ENCODE results near the gene NTN1.
"Not testable (repeated sequence)": the region's sequence is repeated elsewhere in the genome, so short reads cannot be mapped to it uniquely, and the experiment has no call there.

NTN1 gene

GRCh38 chr17:9257630-9257965 is 236.3 kb downstream of the NTN1 start:
- DNase-seq = not testable (repeated sequence)

- DNase-seq = no peak
These were observed 237.1 kb downstream of the NTN1 start for GRCh38 chr17:9258115-9259015.

GRCh38 chr17:9259419-9259818 is 238.1 kb downstream of the NTN1 start:
- DNase-seq = no peak

- no peak for DNase-seq
These were observed 240.0 kb downstream of the NTN1 start for GRCh38 chr17:9261081-9262012.

GRCh38 chr17:9266031-9266680 is 244.8 kb downstream of the NTN1 start:
- no peak for DNase-seq

DNA sequence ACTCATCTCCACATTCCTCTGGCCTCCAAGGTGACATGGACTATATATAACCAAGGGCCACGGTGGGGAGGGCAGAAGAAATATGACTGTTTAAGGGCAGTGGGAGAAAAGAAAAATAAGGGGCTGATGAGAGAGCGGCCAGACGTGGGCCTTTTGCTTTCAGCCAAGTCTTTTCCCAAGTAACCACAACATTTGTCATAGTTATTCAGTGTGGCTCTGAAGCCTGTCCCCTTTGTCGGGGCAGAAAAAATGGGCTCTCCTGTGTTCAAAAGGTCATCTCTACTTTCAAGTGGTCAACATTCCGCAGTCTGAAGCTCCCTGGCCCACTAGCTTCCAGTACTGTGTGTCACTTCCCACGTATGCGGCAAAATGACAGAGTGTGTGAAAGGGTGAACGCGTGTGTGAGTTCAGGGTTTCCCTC is 245.4 kb downstream of the NTN1 start:
- no peak for DNase-seq

DNA sequence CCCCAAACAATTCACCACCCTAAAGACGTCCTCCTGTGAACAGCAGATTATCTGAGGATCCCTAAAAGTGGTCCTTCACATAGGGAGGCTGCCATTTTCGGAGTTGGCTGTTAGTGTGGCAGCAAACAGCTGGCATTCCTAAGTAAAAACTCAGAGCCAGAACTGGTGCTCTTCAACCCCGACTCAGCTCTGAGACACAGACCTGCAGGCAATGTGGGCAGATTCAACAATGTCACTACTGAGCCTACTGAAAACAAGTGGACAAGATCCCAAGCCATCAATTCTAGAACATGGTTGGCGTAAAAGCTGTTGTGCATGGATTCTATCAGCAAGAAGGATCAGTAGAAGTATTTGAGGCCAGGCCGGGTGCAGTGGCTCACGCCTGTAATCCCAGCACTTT is 247.2 kb downstream of the NTN1 start:
- DNase-seq = no peak

- no peak for DNase-seq
These were observed 248.2 kb downstream of the NTN1 start for GRCh38 chr17:9269350-9270035.

GRCh38 chr17:9270921-9271320 is 249.6 kb downstream of the NTN1 start:
- no peak for DNase-seq

GRCh38 chr17:9271989-9272388 is 250.7 kb downstream of the NTN1 start:
- no peak for DNase-seq

DNA sequence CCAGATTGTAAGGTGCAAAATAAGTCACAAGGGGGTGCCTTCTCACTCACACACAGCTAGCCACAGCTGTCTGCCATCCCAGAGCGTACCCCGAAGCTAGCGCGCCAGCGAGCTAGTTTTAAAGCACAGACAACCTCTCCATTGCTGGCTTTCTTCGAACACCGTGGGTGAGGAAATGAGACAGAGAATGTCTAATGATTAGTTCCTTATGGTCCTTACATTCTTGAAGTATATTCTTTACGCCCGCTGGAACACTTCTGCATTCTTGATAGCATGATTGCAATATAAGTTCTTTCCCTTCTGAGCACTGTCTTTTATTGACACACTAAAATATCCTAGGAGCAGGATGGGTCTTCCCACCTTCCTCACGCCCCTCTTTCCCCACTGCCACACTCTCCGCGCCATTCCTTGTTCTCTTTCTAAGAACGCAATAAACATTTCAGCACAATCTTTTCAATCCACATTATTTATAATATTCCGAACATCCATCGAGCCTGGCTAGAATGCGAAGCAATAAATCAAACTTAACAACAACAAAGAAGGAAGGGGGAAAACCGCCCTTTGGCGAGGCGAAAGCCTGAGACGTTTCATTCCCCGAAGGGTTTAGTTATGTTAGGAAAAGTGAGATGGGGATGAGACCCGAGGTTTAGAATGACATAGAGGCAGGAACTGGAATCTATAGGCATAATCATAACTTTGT is 251.3 kb downstream of the NTN1 start:
- no peak for DNase-seq

- DNase-seq = no peak
These were observed 252.4 kb downstream of the NTN1 start for GRCh38 chr17:9273428-9274391.

DNA sequence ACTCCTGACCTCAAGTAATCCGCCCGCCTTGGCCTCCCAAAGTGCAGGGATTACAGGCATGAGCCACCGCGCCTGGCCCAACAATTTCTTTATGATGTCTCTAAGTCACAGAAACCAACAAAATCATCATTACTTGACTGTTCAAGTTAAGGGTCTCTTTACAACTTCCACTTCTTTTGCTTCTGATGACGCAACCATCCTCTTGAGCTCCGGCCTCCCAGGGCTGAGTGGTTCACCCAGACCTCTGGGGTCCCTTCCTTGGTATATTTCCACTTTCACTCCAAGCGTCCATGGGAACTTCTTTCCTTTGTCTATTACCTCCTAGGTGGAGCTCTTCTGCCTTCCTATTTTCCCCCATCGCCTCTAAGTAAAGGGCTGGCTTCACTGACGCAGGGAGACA is 253.7 kb downstream of the NTN1 start:
- no peak for DNase-seq

DNA sequence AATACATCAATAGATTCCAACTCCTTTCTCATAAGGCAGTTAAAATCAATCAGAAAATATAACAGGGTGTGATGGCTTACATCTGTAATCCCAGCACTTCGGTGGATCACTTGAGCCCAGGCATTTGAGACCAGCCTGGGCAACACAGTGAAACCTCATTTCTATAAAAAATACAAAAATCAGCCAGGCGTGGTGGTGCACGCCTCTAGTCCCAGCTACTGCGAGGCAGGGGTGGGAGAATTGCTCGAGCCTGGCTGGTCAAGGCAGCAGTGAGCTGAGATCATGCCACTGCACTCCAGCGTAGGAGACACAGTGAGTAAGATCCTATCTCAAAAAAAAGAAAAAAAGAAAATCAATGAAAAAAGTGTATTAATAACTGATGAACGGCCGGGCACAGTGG is 258.6 kb downstream of the NTN1 start:
- no peak for DNase-seq

- no peak for DNase-seq
These were observed 262.6 kb downstream of the NTN1 start for GRCh38 chr17:9283909-9284308.

DNA sequence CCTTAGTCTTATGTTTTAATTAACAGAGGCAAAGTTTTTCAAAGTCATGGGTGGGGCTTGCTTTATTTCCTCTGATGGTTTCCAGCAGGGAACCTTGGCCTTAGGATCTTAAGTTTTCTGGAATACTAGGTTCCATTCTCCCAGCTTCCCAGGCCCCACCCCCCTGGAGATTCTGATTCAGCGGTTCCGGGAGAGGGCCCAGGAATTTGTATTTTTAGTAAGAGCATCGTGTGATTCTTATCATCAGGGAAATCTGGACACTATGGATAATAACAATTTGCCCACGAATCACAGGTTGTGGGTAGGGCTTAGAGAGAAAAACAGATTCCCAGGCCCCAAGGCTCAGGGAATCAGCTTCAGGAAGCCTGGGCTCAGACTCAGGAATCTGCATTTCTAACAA is 263.6 kb downstream of the NTN1 start:
- no peak for DNase-seq

DNA sequence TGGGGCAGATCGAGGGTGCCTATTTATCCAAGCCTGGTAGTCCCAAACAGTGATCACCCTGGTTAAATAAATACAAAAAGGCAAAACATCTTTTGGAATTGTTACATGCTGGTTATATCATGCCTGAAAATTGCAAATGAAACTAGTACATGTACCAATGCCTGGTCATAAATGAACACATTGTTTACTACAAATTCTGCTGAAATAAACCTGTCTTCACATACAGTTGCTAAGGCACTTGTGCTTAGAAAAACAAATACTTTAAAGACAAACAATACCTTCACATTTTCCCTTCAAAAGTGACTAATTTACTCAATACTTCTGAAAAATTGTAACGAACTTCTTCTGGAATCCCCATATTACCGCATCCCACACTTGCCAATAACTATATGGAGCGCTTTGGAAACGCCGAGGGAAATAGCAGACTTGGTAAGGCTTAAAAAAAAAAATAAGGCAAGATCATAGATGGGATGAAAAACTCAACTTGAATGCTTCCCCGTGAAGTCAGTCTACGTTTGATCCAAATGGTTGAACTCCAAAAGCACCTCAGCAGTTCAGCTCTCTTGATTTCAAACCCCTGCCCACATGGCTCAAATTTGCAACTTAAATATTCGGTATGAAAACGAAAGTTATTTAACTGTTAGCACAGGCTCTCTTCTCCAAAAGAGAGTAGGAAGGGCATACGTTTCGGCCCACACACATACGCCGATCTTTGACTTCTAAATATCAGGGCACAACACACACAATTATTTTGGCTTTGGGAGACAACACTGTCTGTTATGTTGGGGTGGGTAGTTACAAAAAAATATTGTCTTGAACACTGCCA is 264.5 kb downstream of the NTN1 start:
- no peak for DNase-seq

DNA sequence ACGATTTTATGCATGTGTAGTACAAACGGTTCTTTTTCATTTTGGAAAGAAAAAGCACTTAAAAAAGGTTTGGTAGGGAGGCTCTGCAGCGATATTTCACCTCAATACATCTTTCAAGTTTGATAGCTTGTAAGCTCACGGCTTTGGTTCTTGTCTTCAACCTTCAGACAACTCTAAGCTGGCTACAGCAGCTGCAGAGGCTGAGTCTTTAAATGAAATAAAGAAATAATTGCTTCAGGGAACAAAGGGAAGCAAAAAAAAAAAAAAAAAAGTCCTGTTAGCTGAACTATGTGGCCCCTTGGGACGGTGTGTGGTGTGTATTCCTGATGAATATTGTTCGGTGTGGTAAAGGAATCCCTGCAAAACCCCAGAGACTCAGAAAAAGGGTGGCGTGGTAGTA is 265.1 kb downstream of the NTN1 start:
- DNase-seq = no peak

GRCh38 chr17:9287306-9287705 is 266.0 kb downstream of the NTN1 start:
- DNase-seq = no peak

GRCh38 chr17:9290226-9290613 is 268.9 kb downstream of the NTN1 start:
- DNase-seq = no peak

All from NCI-H748 treated with DMSO at 0.1 percent for 48 hours (cell line).